Middle frontal gyrus (tissue), 1 donor: ENCODE measurements around the gene PSMB10.
A peak's percentile ranks its signal among the peaks of the same experiment; 100 is the strongest.

ENCODE experiments used
- DNase-seq: peaks from one replicate; pipeline ENCODE4 v3.0.0-alpha.2; 2015; ENCODE audit warnings: low spot score; ENCODE audit errors: extremely low spot score

The PSMB10 gene

DNA sequence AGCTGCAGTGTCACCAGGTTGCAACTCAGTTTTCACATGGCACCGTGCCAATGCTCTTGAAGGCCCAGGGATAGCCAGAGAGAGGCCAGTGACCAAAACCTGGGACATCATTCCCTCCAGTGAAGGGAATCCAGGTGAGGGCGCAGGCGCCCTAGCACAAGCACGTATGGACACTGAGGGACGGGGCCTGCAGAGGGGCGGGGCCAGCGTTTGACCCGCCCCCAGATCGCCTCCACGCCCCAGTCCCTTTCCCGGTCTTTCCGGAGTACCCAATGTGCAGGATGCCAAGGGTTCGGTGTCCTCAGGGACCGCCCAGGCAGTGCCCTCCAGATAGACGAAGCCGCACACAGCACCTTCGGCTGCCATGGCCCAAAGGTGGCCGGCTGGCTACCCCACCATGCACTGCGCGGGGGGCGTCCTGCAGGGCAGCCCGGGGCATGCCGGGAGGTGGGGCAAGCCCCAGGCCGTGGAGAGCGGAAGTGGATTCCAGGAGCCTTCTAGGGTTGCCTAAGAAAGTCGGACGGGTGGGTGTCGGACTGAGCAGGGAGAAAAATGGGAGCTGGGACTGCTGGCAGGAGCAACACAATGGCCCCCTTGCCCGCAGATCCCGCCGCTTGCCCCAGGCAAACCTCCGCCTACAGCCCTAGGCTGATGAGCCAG is 27.1 kb upstream of the PSMB10 start:
- DNase-seq = no peak

DNA sequence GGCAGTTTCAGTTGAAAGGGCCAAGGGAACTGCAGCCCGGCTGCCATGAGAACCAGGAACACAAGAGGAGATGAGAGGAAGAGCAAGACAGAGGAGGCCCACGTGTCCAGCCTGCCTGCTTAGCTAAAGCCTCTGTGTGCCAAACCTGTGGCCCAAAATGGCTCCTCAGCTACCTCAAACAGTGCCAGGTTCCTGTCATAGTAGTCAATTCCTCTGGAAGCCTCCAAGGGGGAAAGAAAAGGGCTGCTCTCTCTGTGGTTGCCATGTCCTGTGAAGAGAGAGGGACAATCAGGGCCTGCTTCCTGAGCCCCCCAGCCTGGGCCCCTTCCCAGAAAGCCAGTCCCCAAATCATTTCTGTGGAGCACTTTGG is 26.6 kb upstream of the PSMB10 start:
- DNase-seq = no peak

DNA sequence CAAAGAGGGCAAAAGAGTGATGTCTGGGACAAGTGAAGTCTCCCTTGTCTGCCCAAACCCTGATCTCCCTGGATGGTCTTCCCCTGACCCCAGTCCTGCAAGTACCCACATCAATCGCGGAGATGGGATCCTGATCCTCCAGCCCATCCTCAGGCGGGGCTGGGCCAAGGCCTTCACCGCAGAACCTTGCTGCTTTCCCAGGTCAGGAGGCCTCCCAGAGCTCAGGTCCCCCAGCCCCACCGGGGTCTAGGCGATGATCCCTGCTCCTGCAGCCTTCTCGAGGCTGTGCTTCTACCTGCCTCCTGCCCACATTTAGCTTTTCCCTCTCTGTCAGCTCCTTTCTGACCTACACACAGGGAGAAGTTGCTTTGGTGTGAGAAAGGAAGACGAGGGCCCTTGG is 25.5 kb upstream of the PSMB10 start:
- DNase-seq = no peak

DNA sequence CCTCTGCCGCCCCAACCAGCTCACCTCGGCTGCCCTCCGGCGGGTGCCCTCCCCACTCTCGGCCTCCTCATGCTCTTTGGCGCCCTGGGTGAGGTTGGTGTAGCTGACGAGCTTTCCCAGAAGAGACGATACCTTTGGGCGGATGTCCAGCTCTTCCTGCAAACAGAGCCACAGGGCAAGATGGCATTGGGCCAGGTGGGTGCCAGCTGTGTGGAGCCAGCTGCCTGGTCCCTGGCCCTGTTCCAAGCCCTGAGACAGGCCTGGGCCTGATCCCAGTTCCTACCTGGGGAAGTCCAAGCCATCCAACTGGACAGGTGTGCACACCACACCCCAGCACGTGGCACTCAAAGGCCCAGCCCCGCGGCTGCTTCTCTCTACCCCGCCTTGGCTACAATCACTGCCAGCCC is 24.9 kb upstream of the PSMB10 start:
- DNase-seq = no peak

DNA sequence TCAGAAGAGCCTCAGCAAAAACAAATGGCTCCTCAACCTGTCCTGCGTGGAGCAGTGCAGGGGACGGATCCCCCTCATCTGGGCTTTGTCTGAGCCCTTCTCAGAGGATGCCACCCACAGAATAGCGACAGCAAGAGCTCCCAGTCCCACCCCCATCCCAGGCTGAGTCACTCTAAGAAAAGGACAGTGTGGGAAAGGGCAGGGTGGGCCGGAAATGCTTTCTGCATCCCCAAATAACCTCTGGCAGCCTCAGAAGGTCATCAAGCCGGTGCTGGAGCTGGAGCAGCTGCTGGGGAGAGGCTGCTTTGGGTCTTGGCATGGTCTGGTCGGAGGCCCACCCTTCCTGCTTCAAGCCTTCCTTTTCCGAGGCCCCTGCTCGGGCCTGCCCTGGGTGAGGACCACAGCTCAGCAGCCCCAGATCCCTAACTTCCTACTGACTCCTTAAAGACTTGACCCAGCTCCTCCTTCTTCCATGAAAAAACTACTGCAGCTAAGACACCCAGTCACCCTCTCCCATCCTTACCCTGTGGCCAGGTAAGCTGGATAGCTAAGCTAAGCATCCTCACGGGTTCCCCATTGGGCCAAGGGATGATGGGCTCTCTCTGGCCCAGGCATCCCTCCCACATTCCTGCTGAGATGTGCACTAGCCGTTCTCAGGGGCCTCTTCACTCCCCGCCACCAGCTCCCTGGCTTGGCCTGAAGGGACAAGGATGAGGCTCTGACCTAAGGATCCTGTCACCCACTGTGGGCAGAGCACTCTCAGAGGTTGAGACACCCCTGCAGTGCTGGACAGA is 23.1 kb upstream of the PSMB10 start:
- no peak for DNase-seq

DNA sequence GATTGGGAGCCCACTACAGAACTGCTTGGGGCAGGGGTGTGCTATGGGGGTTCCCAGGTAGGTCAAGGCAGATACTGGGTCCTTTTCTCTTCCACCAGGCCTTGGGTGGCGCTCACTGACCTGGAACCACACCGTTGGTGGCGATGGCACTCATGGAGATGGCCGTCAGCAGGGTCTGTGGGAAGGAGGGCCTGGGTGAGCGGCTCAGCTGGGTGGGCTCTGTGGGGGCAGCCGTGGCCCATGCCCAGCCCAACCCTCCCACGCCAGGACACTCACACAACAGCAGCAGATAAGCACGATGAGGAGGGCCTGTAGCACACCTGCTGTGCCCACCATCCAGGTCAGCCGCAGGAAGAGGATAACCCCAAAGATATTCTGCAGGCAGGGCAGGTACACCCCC is 21.0 kb upstream of the PSMB10 start:
- DNase-seq = no peak

DNA sequence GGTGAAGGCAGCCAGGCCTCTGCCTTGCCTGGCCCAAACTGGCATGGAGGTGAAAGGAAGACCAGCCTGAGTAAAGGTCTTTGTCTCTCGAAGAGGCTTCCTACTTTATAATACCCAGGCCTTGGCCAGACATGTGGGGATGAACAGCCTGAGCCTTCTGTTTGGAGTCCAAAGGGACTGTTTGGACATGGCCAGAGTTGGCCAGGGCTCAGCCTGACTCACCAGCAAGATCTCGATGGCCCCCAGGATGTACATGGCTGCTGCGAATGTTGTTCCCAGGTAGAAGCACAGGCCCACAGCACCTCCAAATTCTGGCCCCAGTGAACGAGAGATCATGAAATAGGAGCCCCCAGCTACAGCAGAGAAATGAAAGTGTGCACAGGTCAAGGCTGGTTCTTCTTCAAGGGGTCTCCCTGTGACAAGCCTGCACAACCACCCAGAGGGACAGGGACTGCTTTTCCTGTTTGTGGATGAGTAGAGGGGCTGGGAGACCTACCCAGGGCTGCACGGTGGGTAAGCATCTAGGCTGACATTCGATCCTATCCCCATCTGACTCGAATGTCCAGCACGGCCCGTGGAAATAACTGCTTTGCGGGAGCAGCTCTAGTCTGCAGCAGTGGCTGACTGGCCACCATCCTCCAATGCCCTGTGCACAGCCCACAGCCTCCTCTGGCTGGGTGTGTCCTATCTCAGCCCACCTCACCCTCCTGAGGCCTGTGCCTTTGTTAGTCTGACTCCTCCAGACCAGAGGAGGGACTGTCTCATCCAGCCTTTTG is 18.0 kb upstream of the PSMB10 start:
- DNase-seq = no peak

DNA sequence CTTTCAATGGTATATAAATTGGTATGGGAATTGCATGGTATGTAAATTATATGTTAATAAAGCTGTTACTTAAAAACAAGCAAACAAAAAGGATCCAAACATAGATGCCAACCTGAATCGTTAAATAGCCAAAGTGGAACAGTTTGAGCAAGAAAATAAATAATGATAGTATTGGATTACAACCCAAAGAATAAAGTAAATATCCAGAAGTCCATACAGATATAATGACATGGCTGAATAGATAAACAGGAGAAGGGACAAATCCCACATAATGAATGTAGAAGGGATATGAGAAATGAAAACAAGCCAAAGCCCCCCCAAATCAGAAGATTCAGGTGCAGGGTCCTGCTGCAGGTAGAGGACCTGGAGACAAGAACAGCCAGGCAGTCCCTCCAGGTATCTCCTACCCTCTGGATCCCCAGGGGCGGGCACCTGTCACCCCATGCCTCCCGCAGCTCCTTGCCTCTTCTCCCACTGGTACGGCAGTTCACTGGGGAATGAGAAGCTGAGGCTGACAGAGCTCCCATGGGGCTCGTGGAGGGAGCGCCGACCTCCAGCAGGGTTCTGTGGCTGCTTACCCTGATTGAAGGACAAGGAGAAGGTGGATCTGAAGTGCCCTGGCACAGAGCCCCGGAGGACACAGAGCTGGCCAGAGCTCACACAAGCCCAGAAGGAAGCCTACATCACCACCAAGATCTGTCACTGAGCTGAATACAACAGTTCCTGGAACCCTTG is 17.2 kb upstream of the PSMB10 start:
- no peak for DNase-seq

DNA sequence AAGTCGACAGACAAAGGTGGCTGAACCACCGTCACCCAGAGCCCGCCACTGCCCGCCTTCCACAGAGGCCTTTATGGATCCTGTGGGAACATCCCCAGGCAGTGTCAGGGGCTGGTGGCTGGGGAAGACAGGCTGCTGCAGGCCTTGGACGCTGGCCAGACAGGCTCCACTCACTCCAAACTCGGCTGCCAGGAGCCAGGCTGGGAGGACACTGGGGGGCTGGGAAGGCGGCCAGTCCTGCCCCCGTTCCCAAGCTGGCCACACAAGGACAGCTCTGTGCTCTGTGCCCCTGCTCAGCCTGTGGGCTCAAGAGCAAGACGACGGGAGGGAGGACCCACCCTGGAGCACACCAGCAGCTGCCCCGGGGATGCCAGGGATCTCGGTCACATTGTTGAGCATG is 14.8 kb upstream of the PSMB10 start:
- peak; percentile 64 for DNase-seq

DNA sequence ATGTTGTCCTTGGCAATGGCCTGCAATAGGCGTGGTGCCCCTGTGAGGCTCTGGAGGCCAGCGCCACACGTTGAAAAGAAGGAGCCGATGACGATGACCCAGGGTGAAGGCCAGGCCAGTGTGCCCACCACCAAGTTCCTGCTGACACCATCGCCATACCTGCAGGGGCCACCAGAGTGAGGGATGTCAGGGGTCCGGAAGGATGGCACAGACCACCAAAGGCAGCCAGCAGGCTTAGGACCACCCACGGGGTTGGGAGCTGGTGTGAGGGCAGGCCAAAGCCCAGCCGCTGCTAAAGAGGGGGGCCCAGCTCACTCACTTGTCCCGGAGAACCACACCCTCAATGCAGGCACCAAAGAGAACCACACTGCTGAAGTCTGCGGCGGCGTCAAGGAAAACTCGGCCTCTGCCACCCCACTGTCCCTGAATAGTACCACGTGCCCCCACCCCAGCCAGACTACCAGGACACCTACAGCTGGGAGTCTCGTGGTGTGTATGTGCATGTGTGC is 13.7 kb upstream of the PSMB10 start:
- DNase-seq = no peak

DNA sequence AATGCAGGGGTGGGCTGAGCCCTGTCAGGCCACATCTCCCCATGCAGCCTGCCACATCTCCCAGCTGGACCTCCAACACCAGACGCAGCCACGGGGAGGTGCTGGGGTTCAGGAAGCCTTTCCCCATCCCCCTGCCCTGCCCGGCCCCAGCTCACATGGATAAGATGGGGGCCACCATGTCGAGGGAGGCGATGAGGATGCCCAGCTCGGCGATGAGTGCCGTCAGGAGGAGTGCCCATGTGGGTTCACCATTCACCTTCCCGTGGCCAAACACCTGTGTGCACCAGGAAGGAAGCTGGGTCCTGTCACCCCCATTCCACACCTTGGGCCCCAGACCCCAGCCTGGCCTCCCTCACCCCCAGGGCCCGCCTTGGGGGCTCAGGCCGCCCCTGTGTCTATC is 13.0 kb upstream of the PSMB10 start:
- DNase-seq = no peak

DNA sequence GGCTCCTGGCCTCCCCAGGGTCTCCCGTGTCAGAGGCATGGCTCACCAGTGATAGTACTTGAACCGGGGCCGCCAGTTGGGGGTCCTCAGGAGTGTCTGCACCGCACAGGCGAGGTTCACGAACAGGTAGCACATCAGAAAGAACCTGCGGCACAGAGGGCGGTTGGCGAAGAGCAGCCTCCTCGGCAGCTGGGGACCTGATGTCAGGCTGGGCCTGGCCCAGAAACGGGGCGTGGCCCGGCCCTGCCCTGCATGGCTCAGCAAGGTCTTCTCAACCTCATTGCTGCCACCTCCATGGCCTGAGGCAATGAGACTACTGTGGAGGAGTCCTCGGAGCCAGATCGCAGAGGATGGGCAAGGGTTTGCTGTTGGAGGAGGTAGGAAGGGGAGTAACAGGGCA is 11.4 kb upstream of the PSMB10 start:
- no peak for DNase-seq

DNA sequence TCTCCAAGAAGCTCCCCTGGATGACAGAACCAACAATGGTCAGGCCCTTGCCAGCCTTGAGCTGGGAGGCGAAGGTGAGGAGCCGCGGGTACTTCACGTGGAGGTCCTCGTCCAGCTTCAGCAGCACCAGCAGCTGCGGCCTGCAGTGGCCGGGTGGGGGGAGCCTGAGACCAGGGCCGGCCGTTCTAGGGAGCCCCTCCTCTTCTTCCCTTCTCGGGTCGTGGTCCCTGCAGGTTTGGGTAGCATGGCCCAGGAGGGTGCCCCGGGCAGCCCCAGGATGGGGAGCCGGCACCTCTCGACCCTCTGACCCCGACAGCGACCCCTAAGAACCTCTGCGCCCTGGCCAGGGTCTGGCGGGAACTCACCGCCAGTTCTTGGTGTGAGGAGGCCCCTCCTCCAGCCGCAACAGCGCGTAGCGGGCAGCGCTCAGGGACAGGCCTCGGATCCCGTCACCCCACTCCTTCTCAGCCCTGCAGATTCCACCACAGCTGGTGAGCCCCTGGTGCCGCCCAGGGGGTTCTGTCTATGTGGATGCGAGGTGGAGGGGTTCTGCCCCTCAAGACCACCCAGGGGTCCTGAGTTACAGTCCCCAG is 10.4 kb upstream of the PSMB10 start:
- no peak for DNase-seq

DNA sequence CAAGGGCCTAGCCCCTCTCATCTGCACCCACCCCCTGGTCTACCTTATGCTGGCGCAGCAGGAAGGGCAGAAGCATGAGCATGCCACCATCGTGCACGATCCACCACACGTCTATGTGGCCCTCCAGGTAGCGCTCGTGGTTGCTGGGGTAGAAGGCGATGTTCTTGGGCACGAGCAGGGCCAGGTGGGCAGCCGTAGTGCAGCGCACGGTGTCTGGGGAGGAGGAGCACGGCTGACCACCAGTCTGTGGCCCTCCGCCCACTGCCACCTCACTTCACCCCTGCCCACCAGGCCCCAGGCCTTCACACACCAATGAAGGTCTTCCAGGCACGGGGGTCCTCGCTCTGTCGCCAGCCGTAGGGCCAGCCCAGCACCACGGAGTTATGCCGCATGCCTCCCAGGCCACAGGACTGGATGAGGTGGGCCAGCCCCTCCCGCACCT is 9.5 kb upstream of the PSMB10 start:
- no peak for DNase-seq

DNA sequence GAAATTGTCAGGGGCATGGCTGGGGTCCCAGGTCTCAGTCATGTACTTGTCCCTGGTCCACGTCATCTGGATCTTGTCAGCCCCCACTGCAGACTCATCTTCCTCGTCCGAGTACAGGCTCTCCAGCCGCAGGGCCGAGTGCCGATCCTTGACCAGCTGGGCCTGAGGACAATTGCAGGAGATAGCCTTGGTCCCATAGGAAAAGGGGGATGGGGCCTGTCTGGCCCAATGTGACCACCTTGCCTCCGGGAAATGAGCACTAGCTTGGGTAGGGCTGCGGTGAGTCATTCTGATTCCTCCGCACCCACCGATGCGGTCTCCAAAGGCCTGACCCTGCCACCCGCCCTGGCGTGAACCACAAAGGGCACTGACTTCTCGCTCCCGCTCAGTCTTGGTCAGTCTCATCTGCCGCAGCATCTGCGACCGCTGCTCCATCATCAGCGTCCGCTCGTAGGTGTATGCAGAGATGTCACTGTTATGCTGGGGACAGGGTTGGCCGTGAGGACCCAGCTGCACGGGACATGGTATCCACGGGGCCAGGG is 8.8 kb upstream of the PSMB10 start:
- no peak for DNase-seq

DNA sequence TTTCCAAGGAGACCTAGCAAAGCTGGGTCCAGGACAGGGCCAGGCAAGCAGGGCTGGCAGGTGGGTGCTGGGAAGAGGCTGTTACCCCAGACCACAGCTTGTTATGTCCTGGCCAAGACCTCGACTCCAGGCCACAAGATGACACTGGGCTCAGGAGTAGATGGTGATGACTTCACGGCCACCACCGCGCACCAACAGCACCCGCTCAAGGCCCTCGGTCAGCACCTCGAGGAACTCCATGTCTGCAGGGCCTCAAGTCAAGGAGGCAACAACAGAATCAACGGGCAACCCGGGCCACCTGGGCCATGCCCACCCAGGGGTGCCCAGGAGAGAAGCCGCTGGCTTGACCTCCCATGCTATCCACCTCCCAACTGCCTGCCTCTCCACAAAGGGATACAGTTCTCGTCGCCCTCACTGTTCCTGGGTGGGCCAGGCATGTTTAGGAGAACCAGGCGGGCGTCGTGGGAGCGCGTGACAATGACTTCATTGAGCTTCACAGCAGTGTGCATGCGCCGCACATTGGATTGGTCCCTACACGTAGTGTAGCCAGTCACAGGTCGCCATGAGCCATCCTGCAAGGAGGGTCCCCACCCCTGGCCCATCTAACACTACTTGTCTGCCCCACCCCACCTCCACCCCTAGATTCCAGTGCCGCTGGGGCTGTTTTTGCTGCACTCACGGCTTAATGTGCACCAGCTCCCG is 8.2 kb upstream of the PSMB10 start:
- no peak for DNase-seq

DNA sequence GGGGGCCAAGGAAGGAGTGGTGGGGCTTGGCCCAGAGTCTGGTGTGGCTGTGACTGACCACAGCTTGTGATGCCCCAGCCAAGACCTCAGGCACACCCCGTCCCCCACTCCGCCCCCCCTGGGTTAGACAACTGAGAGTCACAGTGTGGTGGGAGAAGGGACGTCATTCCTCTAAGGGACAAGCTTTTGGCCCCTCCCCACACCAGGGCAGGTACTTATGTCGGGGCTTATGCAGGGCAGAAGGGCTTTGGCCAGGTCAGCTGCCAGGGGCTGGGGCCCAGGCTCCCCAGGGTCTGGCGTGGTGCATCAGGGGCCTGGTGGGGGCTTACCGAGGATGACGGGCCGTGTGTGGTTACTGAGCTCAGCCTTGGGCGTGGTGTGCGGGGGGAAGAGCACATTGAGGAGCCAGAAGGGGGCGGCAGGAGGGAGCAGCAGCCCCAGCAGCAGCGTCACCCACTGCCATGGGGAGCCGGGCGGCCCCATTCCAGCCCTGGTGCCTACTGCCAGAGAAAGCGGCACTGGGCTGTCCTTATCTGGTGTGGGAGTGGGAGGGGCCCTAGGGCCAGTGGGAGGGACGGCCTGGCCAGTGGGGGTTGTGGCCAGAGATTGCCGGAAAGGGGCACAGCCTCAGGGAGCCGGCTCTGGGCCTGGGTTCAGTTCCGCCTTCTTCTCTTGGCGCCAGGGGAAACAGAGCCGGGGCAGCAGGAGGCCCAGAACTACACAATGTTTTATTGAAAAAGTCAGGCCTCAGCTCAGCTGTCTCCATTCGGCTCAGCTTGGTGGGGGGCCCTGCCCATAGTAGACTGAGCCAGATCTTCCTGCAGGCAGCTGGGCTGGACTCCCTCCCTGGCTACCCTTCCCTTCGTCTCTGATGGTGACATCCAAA is 7.2 kb upstream of the PSMB10 start, which contains the start of gene LCAT:
TSS of gene LCAT (minus strand) at position 502 of the 886 bp plus-strand sequence. CDS start at position 483, 19 bp downstream.
- DNase-seq = peak; percentile 54

DNA sequence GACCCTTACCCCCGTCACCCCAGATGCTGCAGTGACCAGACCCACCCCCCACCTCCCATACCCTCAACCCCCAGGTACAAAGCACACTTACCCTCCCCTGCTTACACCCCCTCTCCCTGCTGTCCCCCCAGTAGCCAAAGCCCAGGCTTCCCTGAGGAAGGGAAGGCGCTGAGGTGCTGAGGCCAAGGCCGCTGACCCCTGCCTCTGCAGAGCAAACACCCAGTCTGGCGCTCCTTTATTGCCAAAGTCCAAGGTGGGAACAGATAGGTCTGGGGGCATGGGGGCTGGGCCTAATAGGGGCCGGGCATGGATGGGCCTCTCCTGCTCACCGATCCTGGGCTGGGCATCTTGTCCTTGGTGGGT is 6.6 kb upstream of the PSMB10 start:
- no peak for DNase-seq
